Brain pericyte (primary cell): ENCODE data around the gene TPGS2.
"Not testable (repeated sequence)": the region's sequence is repeated elsewhere in the genome, so short reads cannot be mapped to it uniquely, and the experiment has no call there.

Source experiments
- DNase-seq: peaks from one replicate; pipeline ENCODE4 v3.0.0-alpha.2; 2012; ENCODE audit warnings: low read depth, low spot score

Gene TPGS2

DNA sequence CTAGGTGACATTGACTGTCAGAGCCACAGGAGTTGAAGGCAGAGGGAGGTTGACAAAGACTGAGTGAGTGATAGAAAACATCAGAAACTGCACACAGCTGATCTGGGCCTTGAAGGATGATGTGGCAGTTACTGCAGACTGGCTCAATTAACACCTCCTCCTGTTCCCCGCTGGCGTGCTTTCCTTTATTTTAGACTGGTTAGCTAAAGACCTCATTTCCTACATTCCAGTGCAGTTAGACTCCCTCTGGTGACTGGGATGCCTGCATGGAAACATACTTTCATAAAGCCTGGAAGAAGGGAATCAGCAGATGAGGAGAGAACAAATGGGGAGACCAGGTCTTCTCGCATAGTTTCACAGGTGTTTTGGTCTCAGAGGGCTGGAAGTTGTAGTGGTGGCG is 7.1 kb downstream of the TPGS2 start:
- no peak for DNase-seq

- DNase-seq = no peak
These were observed 9.2 kb downstream of the TPGS2 start for GRCh38 chr18:36819621-36820020.

DNA sequence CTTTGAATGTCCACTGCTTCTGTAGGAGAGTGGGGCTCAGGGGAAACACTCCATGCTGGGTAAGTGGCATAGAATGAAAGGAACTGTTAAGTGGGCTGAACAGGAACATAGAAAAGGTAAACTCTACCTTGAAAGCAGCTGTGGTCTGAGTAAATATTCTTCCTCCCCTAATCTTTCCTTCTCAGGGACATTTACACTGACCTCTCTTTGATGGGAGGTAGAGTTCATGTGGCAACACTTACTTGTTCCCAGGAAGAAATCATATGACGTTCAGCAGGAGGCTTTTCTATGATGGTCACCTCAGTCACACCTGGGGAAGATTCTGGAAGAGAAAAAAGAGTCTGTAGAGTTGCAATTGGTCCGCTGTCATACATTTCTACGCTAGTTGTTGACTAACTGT is 10.2 kb downstream of the TPGS2 start:
- DNase-seq = no peak

DNA sequence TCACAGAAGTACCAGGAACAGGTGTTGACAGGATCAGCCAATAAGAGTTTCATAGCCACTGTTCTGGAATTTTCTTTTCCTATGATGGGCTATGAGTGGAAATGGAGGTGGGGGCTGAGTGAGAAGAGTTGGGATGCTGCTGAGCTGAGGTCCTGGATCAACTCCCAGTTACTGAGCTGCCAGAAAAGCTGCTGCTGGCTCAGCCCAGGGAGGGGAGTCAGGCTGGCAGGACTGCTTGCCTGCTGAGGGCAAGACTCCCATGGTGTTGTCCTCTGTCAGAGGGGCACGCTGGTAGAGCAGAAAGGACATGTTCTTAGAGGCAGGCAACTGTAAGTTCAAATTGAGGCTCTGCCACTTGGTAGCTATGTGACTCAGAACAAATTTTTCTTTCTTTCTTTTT is 11.8 kb downstream of the TPGS2 start:
- no peak for DNase-seq

DNA sequence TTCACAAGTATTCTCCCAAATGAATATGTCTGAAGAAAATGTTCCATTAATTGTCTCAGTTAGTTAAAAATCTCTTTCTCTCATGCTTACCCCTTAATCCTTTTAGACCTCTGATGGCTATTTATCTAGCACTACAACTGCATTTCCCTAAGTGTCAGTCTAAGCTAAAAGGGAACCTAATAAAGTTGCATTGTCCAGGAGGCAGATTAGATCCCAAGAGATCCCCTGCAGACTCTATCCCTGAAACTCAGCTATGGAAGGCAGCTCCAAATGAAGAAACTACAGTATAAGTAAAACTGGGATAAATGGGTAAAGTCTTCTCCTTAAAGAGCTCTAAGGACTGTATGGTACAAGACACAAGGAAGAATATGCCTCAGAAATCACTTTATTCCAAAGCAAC is 12.7 kb downstream of the TPGS2 start:
- DNase-seq = not testable (repeated sequence)

DNA sequence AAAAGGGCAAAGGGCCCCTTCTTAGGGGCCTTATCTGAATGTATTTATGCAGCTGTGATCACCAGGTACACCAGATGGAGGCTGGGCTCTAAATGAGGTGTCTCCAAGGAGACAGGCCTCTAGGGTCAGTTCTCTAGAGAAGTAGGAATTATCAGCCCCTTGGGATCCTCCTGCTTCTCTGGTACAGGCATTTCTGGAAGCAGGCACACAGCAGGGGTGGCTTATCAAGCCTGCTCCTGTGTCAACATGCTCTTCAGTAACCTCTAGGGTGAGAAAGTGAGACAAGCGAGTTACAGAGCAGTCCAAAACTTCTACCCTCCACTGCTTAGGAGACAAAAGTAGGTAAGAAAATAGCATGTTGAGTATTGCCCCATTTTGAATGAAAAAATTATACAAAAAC is 13.8 kb downstream of the TPGS2 start:
- no peak for DNase-seq

- DNase-seq = no peak
These were observed 15.0 kb downstream of the TPGS2 start for GRCh38 chr18:36813824-36814223.

- DNase-seq = no peak
These were observed 15.6 kb downstream of the TPGS2 start for GRCh38 chr18:36813101-36813775.

- DNase-seq = no peak
These were observed 16.1 kb downstream of the TPGS2 start for GRCh38 chr18:36812678-36813077.

DNA sequence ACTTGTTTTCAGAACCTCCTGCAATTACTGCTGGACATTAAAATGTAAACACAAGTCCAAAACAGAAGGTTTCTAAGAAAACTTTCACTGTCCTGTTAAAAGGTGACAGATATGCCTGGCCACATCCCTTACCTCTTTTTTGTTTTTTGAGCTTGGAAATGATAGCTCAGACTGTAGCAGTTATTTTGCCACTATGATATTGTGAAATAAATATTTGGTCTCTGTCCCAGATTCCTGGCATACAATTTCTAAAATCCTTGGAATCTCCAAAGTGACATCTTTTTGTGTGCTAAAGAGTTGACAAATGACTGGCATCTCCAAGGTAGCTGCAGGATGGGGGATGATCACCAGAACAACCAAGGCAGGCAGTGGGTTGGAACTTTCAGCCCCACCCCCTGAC is 16.8 kb downstream of the TPGS2 start:
- no peak for DNase-seq

DNA sequence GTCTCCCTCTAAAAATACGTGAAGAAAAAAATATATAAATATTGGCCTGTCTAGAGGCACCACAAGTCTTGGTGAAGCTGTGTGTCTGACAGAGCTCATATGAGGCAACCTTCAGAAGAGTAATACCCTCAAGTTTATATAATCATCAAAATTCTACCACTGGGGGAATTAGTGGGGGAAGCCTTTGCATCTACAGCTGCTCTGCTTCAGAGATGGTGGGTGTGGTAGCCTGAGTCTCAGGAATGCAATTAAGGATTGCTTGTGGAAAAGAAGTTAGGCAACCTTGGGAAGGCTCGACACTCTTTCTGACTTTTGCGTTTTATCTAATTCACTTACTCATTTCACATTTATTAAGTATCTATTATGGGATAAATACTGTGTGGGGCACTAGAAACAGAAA is 17.4 kb downstream of the TPGS2 start:
- DNase-seq = no peak

DNA sequence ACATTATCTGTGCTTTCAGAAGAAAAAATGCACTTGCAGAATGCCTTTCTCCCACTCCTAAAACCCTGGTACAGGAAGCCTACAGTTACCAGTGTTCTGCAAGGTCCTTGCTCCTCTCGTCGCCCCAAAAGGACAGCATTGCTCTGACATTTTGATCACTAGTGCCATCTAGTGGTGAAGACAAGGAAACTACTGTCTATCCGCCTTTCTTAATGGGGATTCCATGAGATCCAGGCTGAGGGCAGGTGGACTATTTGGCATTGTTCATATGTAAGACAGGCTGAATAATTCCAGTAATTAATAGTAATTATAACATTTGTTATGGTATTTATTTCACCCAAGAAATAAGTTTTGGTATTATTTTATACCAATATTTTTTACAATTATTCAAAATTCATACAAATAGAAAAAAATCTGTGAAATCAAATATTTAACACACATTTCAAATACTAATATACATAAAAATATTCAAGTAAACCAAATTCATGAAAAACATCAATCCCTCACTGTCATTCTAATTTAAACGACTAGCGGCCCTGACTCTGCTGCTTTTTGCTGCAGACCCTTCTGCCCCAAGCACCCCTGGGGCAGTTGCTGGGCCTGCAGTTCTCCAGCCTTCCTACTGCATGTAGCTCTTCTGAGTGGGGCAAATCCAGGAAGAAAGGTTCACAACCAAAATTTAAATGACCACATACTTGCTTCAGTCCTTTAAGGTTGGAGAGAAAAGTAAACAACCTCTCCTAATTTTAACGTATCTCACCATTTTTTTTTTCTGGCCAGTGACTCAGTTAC is 19.0 kb downstream of the TPGS2 start:
- no peak for DNase-seq

- no peak for DNase-seq
These were observed 20.1 kb downstream of the TPGS2 start for GRCh38 chr18:36808681-36809080.

GRCh38 chr18:36805105-36805504 is 23.7 kb downstream of the TPGS2 start:
- DNase-seq = no peak

- DNase-seq = no peak
These were observed 29.9 kb downstream of the TPGS2 start for GRCh38 chr18:36798738-36799473.

- DNase-seq = no peak
These were observed 36.0 kb downstream of the TPGS2 start for GRCh38 chr18:36792634-36793283.

DNA sequence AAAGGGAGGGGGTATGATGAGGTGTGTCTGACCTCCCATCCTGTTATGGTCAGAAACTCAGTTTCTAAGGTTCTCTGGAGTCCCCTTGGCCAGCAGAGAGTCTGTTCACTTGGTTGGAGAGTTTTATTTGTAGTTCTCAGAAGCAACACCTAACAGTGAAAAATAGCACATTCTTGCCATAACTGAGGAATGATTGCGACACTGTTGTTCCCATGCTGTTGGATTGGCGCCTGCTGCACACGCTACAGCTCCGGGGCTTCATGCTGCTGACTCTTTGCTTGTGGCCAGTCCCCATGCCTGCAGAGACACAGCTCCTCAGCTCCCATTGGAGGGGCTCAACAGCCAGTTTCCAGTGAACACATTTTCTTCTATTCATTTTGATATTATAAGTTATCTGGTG is 42.1 kb downstream of the TPGS2 start:
- DNase-seq = no peak

GRCh38 chr18:36783792-36784191 is 45.0 kb downstream of the TPGS2 start:
- DNase-seq = no peak

GRCh38 chr18:36782710-36783109 is 46.1 kb downstream of the TPGS2 start:
- no peak for DNase-seq

DNA sequence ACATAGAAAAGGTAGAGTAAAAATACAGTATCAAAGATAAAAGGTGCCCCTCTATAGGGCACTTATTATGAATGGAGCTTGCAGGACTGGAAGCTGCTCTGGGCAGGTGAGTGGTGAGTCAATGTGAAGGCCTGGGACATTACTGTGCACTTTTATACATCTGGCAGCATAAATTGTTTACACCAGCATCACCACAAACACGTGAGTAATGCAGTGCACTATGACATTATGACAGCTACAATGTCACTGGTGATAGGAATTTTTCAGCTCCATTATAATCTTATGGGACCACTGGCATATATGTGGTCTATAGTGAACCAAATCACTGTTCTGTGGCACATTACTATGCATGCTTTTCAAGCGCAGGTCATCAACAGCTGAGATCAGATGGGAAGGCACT is 48.1 kb downstream of the TPGS2 start:
- no peak for DNase-seq

DNA sequence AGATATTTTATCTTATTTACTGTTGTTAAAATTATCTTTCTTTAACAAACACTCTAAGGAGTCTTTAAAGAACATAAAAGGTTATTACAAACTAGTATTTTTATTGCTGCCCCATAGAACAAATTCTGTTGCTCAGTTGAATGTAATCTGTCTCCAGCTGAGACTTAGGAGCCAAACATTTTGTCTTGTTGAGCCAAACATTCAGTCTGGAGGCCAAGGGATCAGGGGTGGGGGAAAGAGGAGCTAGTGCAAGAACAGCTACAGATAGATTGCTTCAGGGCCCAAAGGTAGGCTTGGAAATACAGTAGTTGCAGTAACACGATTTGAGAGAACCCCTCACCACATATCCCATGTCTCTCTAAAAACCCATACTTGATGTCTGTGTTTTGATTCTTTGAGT is 51.2 kb downstream of the TPGS2 start:
- DNase-seq = no peak

- DNase-seq = no peak
These were observed 52.2 kb downstream of the TPGS2 start for GRCh38 chr18:36776650-36777049.
